ENCODE results near the gene HTRA3. TPM values are rescaled to one million over a fixed set of nuclear protein-coding genes. Genes with fewer than 3 reads are reported as not detected.
A peak's percentile ranks its signal among the peaks of the same experiment; 100 is the strongest.

The HTRA3 gene
- total and polyA plus RNA-seq, 2 experiments from 2014 or later = 1.3 to 3.6 TPM

DNA sequence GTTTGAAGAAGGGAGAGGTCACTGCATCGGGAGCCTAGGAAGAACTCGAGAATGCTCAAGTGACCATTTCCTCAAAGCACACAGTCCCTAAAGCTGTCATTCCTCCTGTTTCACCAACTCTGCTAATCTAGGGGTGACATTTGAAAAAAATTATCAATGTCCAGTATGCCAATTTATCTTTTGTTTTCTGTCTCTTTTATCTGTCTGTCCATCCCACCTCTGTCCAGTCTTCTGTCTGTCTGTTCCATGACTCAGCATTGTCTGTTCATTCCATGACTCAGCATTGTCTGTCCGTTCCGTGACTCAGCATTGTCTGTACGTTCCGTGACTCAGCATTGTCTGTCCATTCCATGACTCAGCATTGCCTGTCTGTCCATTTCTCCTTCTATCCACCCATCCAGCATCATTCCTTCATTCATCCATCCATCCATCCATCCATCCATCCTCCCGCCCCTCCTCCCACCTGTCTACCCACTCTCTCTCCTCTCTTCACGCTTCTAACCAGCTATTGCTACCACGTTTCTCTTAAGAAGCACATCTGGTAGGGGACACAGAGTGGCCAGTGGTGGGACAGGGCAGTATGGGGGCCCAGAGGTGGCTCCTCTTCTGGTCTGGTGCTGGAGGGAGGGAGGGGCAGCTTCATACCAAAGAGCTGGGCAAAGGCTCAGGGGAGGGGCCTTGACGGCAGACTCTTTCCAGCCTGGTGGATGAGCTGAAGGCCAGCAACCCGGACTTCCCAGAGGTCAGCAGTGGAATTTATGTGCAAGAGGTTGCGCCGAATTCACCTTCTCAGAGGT, 34.1 kb downstream of the HTRA3 start:
- Histone ChIP-seq H3K27ac (ENCODE audit: low read depth) (no peak overlapping the region), H4K20me1 (replicated peaks; ENCODE audit: insufficient read depth) (no peaks in the 10 kb centered on the region), H3K4me1 (ENCODE audit: insufficient read depth) (no peaks in the 10 kb centered on the region), H2AFZ (no peak overlapping the region), H3K4me3 (no peak overlapping the region), H3K9me2 (ENCODE audit: insufficient read depth) (no peaks in the 10 kb centered on the region), H3K79me2 (replicated peaks; ENCODE audit: insufficient read depth) (no peaks in the 10 kb centered on the region), H3K36me3 (ENCODE audit: insufficient read depth) (no peaks in the 10 kb centered on the region), H3K4me2 (no peak overlapping the region), H3K27me3 (ENCODE audit: insufficient read depth) (no peaks in the 10 kb centered on the region), H3F3A (replicated peaks; ENCODE audit: low read depth) (no peaks in the 10 kb centered on the region)
- Mint-ChIP-seq H3K9me3 (no peaks in the 10 kb centered on the region), H3K4me3 (no peak overlapping the region), H3K27ac (peak overlapping the region; percentile 56), H3K4me1 (peaks cover 4% of the 10 kb centered on the region; the same call in 2 of the 3 replicates), H3K36me3 (ENCODE audit: low read depth) (no peaks in the 10 kb centered on the region; the same call in 2 of the 3 replicates), H3K27me3 (ENCODE audit: insufficient read depth, low read depth, poor library complexity) (peaks cover 16% of the 10 kb centered on the region)
- TF ChIP-seq ZNF331 (CRISPR knock-in tag; IDR thresholded peaks at IDR 0.05; ENCODE audit: low read depth) (no peak), EZH2 (IDR thresholded peaks at IDR 0.05; ENCODE audit: low read depth, unreplicated experiment) (no peak), JUNB (IDR thresholded peaks at IDR 0.05; ENCODE audit: unreplicated experiment) (no peak), CREB1 (CRISPR knock-in tag; IDR thresholded peaks at IDR 0.05; ENCODE audit: low read depth) (no peak), POLR2AphosphoS5 (IDR thresholded peaks at IDR 0.05; ENCODE audit: low read depth) (no peak), STAT1 (IDR thresholded peaks at IDR 0.05; ENCODE audit: unreplicated experiment) (no peak), ZNF114 (CRISPR knock-in tag; IDR thresholded peaks at IDR 0.05) (no peak), EZH2phosphoT487 (IDR thresholded peaks at IDR 0.05; ENCODE audit: unreplicated experiment) (no peak), NANOG (IDR thresholded peaks at IDR 0.05; ENCODE audit: borderline replicate concordance) (no peak)
- TF ChIP-seq, protein P1, sequence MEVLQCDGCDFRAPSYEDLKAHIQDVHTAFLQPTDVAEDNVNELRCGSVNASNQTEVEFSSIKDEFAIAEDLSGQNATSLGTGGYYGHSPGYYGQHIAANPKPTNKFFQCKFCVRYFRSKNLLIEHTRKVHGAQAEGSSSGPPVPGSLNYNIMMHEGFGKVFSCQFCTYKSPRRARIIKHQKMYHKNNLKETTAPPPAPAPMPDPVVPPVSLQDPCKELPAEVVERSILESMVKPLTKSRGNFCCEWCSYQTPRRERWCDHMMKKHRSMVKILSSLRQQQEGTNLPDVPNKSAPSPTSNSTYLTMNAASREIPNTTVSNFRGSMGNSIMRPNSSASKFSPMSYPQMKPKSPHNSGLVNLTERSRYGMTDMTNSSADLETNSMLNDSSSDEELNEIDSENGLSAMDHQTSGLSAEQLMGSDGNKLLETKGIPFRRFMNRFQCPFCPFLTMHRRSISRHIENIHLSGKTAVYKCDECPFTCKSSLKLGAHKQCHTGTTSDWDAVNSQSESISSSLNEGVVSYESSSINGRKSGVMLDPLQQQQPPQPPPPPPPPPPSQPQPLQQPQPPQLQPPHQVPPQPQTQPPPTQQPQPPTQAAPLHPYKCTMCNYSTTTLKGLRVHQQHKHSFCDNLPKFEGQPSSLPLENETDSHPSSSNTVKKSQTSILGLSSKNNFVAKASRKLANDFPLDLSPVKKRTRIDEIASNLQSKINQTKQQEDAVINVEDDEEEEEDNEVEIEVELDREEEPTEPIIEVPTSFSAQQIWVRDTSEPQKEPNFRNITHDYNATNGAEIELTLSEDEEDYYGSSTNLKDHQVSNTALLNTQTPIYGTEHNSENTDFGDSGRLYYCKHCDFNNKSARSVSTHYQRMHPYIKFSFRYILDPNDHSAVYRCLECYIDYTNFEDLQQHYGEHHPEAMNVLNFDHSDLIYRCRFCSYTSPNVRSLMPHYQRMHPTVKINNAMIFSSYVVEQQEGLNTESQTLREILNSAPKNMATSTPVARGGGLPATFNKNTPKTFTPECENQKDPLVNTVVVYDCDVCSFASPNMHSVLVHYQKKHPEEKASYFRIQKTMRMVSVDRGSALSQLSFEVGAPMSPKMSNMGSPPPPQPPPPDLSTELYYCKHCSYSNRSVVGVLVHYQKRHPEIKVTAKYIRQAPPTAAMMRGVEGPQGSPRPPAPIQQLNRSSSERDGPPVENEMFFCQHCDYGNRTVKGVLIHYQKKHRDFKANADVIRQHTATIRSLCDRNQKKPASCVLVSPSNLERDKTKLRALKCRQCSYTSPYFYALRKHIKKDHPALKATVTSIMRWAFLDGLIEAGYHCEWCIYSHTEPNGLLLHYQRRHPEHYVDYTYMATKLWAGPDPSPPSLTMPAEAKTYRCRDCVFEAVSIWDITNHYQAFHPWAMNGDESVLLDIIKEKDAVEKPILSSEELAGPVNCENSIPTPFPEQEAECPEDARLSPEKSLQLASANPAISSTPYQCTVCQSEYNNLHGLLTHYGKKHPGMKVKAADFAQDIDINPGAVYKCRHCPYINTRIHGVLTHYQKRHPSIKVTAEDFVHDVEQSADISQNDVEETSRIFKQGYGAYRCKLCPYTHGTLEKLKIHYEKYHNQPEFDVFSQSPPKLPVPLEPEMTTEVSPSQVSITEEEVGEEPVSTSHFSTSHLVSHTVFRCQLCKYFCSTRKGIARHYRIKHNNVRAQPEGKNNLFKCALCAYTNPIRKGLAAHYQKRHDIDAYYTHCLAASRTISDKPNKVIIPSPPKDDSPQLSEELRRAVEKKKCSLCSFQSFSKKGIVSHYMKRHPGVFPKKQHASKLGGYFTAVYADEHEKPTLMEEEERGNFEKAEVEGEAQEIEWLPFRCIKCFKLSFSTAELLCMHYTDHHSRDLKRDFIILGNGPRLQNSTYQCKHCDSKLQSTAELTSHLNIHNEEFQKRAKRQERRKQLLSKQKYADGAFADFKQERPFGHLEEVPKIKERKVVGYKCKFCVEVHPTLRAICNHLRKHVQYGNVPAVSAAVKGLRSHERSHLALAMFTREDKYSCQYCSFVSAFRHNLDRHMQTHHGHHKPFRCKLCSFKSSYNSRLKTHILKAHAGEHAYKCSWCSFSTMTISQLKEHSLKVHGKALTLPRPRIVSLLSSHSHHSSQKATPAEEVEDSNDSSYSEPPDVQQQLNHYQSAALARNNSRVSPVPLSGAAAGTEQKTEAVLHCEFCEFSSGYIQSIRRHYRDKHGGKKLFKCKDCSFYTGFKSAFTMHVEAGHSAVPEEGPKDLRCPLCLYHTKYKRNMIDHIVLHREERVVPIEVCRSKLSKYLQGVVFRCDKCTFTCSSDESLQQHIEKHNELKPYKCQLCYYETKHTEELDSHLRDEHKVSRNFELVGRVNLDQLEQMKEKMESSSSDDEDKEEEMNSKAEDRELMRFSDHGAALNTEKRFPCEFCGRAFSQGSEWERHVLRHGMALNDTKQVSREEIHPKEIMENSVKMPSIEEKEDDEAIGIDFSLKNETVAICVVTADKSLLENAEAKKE (CRISPR knock-in tag; IDR thresholded peaks at IDR 0.05) = no peak
- TF ChIP-seq, protein P2, sequence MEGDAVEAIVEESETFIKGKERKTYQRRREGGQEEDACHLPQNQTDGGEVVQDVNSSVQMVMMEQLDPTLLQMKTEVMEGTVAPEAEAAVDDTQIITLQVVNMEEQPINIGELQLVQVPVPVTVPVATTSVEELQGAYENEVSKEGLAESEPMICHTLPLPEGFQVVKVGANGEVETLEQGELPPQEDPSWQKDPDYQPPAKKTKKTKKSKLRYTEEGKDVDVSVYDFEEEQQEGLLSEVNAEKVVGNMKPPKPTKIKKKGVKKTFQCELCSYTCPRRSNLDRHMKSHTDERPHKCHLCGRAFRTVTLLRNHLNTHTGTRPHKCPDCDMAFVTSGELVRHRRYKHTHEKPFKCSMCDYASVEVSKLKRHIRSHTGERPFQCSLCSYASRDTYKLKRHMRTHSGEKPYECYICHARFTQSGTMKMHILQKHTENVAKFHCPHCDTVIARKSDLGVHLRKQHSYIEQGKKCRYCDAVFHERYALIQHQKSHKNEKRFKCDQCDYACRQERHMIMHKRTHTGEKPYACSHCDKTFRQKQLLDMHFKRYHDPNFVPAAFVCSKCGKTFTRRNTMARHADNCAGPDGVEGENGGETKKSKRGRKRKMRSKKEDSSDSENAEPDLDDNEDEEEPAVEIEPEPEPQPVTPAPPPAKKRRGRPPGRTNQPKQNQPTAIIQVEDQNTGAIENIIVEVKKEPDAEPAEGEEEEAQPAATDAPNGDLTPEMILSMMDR (conservative IDR thresholded peaks at IDR 0.05; ENCODE audit: low read depth in 2 of 2) = no peak
- TF ChIP-seq, protein P3, sequence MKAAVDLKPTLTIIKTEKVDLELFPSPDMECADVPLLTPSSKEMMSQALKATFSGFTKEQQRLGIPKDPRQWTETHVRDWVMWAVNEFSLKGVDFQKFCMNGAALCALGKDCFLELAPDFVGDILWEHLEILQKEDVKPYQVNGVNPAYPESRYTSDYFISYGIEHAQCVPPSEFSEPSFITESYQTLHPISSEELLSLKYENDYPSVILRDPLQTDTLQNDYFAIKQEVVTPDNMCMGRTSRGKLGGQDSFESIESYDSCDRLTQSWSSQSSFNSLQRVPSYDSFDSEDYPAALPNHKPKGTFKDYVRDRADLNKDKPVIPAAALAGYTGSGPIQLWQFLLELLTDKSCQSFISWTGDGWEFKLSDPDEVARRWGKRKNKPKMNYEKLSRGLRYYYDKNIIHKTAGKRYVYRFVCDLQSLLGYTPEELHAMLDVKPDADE (IDR thresholded peaks at IDR 0.05) = no peak
- TF ChIP-seq, protein P4, sequence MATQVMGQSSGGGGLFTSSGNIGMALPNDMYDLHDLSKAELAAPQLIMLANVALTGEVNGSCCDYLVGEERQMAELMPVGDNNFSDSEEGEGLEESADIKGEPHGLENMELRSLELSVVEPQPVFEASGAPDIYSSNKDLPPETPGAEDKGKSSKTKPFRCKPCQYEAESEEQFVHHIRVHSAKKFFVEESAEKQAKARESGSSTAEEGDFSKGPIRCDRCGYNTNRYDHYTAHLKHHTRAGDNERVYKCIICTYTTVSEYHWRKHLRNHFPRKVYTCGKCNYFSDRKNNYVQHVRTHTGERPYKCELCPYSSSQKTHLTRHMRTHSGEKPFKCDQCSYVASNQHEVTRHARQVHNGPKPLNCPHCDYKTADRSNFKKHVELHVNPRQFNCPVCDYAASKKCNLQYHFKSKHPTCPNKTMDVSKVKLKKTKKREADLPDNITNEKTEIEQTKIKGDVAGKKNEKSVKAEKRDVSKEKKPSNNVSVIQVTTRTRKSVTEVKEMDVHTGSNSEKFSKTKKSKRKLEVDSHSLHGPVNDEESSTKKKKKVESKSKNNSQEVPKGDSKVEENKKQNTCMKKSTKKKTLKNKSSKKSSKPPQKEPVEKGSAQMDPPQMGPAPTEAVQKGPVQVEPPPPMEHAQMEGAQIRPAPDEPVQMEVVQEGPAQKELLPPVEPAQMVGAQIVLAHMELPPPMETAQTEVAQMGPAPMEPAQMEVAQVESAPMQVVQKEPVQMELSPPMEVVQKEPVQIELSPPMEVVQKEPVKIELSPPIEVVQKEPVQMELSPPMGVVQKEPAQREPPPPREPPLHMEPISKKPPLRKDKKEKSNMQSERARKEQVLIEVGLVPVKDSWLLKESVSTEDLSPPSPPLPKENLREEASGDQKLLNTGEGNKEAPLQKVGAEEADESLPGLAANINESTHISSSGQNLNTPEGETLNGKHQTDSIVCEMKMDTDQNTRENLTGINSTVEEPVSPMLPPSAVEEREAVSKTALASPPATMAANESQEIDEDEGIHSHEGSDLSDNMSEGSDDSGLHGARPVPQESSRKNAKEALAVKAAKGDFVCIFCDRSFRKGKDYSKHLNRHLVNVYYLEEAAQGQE (IDR thresholded peaks at IDR 0.05; ENCODE audit: unreplicated experiment) = no peak
- DNase-seq (ENCODE audit: low spot score) (no peak), ATAC-seq (no peak)
